Left hindlimb (tissue), 1 donor: ENCODE results near the gene PPL.

ENCODE experiments used
- DNase-seq: peaks from one replicate; pipeline ENCODE4 v3.0.0-alpha.2; 2018

Gene PPL

GRCh38 chr16:4859900-4860255, 77.1 kb downstream of the PPL start:
- DNase-seq, result no peak

DNA sequence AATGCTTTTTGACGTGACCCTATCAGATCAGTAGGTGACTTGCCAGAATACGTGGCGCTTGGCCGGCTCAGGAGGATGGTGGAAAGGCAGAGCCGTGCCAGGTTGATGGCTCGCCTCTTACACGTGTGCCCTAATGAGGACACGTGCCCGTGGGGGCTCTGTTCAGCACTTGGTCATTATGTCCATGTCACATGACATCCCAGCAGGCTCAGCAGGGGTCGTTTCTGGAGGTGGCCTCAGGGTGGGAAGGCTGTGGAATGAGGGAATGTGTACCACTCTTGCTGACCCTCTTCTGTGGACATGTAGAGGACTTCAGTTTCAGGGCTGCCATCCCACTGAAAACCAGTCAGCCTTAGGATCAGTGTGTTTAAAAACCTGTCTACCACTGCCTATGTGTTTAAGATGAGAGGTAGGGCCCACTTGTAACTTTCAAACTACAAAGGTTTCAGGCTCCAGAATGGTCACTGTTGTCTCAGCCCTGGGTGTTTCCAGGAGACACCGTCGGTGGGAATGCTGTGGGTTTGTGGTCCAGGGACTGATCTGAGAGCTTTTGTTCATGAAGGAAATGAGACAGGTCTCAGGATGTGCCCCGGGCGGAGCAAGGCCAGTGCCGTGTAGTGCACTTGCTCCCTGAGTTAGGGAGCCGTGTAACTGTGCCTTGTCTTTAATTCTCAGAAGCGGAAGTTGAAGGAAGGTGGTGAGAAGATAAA, 77.6 kb downstream of the PPL start:
- DNase-seq, result no peak

DNA sequence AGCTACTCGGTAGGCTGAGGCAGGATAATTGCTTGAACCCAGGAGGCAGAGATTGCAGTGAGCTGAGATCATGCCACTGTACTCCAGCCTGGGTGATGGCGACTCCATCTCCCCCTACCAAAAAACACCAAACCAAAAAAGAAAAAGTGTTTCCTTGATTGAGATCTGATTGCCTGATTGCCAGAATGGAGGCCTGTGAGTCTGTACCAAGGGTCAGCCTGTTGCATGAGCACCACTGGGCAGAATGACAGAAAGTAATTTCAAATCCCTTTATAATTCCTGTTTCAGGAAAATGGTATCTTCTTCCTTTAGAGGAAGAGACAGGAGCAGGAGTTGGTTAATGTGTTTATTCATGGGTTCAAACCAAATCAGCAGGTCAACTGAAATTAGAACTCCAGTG, 81.1 kb downstream of the PPL start:
- no peak for DNase-seq

GRCh38 chr16:4855371-4855770, 81.6 kb downstream of the PPL start:
- DNase-seq, result no peak

DNA sequence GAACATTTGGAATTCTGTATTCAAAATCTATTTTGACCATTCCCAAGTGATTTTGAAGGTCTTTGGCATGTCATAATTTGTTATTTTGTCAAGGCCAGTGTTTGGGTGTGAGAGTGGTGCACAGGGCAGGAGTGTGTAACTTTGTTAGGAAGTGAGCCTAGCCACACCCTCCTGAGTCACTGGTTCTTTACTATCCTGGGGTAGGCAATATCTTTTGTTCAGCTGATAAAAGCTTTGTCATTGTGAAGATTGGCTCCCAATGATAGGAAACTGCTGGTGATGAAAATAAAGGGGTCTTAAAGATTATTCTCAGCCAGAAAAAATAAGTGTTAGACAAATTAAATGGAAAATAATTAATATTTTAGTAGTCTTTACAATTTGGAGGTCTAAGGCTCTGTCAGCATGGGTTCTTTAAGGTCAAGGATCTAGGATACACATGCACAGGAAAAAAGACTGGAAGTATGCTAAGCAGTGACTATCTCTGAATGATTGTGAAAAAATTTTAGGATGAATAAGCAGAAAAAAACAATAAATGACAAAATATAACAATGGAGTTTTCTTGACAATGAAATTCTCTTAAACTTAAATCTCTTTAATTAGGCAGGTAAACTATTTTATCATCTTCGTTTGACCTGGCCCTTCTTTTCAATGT, 84.6 kb downstream of the PPL start:
- DNase-seq, result no peak

DNA sequence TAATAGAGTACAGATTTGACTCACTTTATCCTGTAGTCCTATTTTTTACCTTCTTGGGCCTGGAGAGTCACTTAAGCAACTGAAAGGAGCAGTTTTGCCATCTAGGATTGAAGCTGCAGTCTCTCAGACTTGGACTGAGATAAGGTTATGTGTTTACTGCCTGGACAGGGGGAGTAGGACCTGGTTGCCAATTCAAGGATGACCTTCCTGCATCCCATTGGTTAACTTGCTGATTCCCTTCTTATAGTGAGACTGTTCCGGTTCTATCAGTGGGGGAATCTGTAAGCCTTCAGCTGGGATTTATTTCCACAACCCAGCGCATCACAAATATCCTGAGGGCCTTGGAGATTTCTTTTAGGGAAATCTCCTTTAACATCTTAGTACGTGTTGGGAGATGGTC, 86.7 kb downstream of the PPL start:
- no peak for DNase-seq

- peak; percentile 43 for DNase-seq
Observed at GRCh38 chr16:4847774-4848587, 89.0 kb downstream of the PPL start.

DNA sequence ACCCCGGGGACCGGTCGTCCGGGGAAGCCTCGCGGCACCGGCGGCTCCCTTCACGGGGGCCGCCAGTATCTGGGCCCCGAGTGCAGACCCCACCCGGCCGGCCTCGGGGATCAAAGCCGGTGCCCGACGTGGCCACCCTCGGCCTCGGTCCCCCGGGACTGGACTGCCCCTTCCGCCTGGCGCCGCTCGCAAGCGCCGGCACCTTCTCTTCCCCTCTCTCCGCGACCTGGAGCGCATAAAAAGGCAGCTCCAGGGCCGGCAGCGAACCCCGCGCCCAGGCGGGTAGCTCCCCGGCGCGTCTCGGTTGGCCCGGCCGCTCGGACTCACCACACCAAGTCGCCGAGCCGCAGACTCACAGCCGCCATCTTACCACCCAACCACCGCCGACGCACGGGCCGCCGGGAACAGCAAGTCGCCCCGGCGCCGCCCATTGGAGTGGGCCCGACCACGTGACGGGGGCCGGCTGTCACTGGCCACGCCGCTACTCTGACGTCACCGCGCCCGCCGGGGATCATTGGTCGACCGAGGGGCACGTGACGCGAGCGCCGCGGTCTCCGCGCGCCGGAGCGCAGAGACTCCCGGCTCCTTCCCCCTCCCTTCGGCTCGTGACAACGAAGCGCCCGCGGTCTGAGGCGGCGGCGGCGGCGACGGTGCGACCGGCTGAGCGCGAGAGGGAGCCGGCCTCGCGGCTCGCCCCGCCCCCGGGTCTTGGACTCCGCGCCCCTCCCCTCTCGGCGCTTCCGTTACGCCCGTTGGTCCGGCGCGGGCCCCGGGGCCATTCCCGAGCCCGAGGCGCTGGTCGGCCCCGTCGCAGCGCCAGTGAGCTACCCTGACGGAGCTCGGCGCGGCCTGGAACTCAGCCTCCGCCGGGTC, 89.8 kb downstream of the PPL start, which contains the start of the genes GLYR1 and UBN1:
GLYR1 (minus strand) TSS at position 388 of the 873 bp plus-strand sequence; CDS start at position 365, 23 bp downstream.
UBN1 (plus strand) TSS at position 581 of the 873 bp plus-strand sequence. CDS start 5,437 bp downstream, outside the sequence.
- DNase-seq, result peak; percentile 99

GRCh38 chr16:4846503-4846900, 90.4 kb downstream of the PPL start:
- peak; percentile 51 for DNase-seq

DNA sequence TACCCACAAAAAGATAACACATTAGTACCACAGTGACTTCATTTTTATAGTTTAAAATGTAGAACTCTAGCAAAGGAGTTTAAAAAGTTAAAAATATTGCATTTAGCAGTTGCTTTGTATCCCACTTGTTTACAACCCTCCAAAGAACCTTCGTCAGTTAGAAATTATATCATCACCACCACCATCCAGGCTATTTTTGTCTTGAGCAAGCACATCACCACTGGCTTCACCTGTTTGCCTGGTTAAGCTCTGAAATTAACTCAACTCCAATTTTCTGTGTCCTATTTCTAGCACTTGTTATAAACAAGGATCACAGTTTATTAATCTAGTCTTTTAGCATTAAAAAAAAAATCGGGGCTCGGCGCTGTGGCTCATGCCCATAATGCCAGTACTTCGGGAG, 96.0 kb downstream of the PPL start:
- DNase-seq, result no peak

- no peak for DNase-seq
Observed at GRCh38 chr16:4839942-4840341, 97.0 kb downstream of the PPL start.

DNA sequence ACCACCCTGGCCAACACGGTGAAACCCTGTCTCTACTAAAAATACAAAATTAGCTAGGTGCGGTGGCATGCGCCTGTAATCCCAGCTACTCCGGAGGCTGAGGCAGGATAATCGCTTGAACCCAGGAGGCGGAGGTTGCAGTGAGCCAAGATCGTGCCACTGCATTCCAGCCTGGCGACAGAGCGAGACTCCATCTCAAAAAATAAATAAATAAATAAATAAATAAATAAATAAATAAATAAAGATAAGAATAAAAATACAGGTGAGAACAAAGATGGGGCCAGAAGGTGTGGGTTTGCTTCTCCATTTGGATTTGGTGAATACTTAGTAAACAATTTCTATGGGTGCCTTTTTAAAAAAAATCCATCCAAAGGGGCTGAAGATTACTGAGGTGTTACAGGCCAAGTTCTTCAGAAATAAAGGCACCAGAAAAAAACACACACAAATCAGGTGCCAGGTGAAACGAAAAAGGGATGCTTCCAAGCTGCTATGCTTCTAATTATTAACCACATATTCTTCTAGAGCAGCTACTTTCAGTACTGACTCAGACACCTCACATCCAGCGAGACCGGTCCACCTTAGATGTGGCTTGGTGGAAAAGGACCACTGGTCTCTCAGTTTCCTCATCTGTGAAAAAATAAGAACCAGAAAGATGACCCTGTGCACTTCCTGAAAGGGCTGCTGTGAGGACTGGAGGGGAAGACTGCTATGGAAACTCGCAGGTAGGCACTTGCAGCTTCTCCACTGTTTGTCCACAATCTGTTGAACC, 99.0 kb downstream of the PPL start:
- no peak for DNase-seq

DNA sequence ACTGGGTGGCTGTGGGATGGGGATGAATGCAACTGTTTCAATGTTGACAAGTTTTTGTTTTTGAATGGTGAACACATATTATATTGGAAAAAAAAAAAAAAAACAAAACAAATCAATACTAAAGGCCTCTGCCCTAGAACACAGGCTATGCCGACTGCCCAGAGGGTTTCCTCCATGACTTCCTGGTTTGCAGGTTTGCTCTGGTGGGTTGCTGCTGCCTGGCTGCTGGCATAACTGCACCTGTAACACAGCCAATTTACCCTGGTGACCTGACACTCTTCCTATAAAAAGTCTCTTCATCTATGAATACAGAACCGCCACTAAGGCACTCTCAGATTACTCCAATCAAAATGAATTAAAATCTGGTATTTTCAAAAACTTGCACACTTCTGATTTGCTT, 100.2 kb downstream of the PPL start:
- DNase-seq, result no peak

GRCh38 chr16:4833584-4833983, 103.4 kb downstream of the PPL start:
- DNase-seq, result no peak

- DNase-seq, result no peak
Observed at GRCh38 chr16:4832698-4833343, 104.1 kb downstream of the PPL start.
